HEK293T (cell line): ENCODE results near the gene LTB4R2.

Experiments
- BHLHE40 ChIP-seq: fragments of 450-650 bp; IDR thresholded peaks from 2 replicates; pipeline ENCODE4 v1.6.1; 2016; ENCODE audit warnings: mild to moderate bottlenecking, moderate library complexity, borderline replicate concordance
- ELF4 ChIP-seq: fragments of 450-650 bp; IDR thresholded peaks from 2 replicates; pipeline ENCODE4 v1.6.1; 2017; ENCODE audit warnings: antibody characterized with exemption
- FOXA1 ChIP-seq: fragments of 450-650 bp; IDR thresholded peaks from 2 replicates; pipeline ENCODE4 v1.6.1; 2016; ENCODE audit warnings: mild to moderate bottlenecking
- FOXM1 ChIP-seq: fragments of 450-650 bp; IDR thresholded peaks from 2 replicates; pipeline ENCODE4 v1.6.1; 2017; ENCODE audit warnings: mild to moderate bottlenecking, borderline replicate concordance
- L3MBTL2 ChIP-seq: fragments of 450-650 bp; conservative IDR thresholded peaks from 2 replicates; pipeline ENCODE4 v1.6.1; 2016; ENCODE audit warnings: mild to moderate bottlenecking
- PKNOX1 ChIP-seq: fragments of 450-650 bp; IDR thresholded peaks from 2 replicates; pipeline ENCODE4 v1.6.1; 2016
- SP1 ChIP-seq: fragments of 450-650 bp; IDR thresholded peaks from 2 replicates; pipeline ENCODE4 v1.6.1; 2017
- ZNF384 ChIP-seq: fragments of 450-650 bp; IDR thresholded peaks from 2 replicates; pipeline ENCODE4 v1.6.1; 2016

DNA sequence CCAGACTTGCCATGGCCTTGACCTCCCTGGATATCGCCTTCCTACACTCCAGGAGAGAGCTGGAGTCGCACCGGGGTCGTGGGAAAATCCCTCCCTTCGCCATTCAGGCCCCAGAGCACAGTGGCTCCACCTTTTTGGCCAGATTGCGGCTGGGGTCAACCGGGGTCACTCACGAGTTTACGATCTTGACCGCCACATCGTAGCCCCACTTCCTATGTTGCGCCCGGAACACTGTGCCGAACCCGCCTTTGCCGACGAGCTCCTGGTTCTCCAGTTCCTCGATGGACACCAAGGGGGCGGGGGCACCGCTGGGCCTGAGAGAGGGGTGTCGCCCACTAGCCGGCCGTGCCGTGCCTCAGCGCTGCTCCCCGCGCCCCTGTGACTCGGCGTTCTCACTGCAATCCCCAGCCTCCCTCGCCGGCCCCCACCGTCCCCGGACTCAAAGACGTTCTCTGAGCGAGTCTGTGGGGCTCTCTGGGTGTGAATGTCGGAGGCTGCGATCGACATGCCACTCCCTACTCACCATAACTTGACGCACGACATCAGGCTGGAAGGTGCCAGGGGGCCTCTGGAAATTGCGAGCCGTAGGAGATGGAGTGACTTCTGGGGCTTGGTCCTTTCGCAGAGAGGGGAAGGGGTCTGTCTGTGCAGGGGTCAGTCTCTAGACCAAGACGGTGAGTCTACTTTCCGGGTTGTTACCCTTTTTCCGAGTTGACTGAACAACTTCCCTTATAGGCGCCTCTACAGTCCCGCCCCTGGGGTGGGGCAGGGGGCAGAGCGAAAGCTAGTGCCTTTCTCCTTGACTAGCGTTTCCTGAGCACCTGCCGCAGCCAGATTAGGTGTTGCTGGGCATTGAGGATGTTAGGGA, 29.6 kb downstream of the LTB4R2 start, which contains the start of gene RIPK3:
- TF ChIP-seq ELF4, result no peak
- TF ChIP-seq SP1, result no peak
- no peak for TF ChIP-seq ZNF384
- TF ChIP-seq FOXA1, result no peak
- TF ChIP-seq BHLHE40, result no peak
- TF ChIP-seq PKNOX1, result no peak
- TF ChIP-seq FOXM1, result no peak
- TF ChIP-seq L3MBTL2, result no peak
